Hypothalamus (tissue), 51 donors: Measurements from ENCODE around the gene LRRC15.

Experiments used
- DNase-seq, 51 donors: peaks; one replicate each; lab custom pipeline; 2025; lab: John Stamatoyannopoulos, UW

LRRC15 gene

DNA sequence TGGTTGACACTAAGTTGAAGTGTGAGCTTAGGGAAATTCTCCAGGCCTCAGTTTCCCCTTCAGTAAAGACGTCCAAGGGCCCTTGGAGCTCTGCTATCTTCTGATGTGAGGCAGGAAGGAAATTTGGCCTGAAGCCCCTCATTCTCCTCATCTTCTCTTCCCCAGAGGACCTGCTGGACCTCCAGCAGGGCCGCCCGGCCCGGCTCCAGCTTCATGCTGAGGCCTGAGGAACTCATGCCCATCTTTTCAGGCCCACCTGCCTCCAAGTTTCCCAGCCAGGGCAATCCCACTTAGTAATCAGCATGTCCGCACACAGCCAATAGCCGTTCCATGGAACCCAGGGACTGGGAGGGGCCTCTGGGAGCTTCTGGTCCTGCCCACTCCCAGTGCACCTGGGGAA lies 4.0 kb downstream of the LRRC15 start:
- DNase-seq, result no peak

DNA sequence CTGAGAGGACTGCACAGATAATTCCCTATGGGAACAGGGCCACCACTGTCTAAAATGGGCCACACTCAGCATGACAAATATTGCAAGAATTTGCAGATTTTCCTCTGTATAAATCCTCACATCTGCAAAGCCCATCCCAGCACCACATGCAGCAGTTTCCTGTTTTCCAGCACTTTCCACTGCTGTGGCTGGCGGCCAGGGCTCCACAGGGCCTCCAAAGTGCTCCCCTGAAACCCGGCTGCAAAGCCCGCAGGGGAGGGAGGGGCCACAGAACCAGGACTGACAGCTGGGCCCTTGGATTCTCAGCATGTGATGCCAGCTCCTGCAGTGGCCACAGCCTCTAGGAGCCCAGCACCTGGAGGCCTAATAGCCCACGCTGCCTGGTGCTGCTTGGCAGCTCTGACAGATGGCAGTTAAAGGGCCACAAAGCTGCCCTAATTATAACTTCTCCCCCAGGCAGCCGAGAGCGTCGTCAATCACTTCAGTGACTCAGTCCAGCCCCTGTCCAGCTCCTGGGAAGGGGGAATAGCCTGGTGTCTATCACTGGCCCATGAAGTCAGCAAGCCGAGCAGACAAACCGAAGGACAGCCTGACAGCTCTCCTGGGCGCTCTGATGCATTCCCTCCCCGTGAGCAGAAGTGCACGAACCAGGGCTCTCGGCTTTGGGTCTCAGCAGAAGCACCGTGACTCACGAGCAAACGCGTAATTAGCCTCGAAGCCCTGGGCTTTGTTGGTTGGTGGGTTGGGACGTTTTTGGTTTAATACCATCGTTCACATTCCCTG lies 4.7 kb downstream of the LRRC15 start:
- peak in 8 of 51 donors; percentile 3 to 22 (median 8) for DNase-seq

DNA sequence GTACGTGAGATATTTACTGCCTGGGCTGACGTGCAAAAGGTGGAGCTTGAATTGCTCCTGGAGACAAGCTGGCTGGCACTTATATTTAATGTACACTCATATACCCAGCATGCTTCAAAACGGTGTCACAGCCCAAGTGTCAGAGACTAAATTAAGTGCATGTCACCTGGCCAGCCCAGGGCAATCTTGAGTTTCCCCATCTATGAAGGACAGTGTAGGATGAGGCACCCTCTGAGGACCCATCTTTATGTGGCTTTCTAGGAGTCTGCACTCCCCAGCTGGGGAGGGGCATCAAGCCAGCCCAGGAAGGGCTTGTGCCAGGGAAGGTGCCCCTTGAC lies 5.3 kb downstream of the LRRC15 start:
- DNase-seq, result no peak

DNA sequence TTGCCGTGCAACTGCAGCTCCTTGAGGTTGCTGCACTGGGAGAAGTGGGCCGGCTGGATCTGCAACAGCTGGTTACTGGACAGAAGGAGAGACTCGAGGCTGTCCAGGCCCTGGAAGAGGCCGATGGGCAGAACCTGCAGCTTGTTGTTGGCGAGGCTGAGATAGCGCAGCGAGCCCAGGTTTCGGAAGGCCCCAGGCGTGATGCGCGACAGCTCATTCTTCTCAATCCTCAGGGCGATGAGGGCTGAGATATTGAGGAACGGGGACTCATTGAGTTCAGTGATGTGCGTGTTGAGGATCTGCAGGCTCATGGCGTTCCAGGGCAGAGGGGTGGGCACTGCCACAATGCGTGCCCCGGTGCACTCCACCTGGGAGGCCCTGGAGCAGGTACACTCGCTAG lies 9.0 kb downstream of the LRRC15 start:
- no peak for DNase-seq

DNA sequence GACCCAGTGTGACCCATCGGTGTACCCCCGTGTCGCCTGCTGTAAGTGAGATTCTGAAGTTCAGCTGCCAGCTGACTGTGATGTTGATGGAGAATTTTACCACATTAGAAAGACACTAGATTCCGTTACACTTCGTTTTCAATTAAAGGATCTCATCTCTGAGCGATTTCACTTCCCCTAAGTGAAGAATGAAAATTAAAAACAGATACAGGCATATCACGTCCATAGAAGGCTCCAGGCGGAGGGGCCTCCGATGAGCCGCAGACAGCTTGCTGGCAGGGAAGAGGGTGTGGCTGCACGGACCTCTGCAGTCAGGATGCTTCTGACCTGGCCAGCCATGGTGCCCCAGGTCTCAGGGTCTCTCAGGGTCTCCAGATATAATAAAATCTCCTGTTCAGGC lies 11.9 kb downstream of the LRRC15 start:
- no peak for DNase-seq

DNA sequence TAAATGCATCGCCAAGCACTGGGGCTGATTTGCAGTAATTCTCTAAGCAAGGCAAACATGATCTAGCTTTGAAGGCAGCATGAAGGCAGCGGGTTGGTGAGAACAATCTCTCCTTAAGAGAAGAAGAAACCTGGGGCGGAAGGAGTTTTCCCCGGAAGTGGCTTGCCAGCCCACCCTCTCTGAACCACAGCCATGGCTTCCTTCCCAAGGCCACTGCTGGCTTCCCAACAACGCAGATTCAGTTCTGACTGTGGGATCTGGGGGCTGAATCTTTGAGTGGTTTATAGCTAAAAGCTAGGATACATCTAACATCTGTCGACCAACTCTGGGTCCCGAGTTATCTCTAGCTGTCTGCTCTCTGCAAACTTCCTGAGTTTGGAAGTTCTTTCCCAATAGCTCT lies 14.2 kb downstream of the LRRC15 start:
- no peak for DNase-seq

DNA sequence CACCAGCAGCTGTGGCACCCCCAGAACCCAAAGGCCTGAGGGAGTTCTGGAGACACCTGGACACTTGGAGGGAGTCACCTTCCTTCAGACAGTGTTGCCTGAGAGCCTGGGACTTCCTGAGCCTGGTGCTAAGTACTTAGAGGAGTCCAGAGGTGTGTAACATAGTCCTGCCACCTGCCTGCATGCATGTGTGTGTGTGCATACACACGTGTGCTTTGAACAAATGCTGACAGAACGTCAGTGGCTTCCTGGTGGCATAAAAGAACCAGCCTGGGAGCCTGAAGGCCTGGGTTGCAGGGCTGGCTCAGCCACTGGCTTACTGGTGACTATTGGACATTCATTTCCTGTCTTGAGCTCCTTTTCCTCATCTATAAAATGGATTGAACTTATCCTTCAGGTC lies 15.2 kb downstream of the LRRC15 start:
- DNase-seq, result no peak

DNA sequence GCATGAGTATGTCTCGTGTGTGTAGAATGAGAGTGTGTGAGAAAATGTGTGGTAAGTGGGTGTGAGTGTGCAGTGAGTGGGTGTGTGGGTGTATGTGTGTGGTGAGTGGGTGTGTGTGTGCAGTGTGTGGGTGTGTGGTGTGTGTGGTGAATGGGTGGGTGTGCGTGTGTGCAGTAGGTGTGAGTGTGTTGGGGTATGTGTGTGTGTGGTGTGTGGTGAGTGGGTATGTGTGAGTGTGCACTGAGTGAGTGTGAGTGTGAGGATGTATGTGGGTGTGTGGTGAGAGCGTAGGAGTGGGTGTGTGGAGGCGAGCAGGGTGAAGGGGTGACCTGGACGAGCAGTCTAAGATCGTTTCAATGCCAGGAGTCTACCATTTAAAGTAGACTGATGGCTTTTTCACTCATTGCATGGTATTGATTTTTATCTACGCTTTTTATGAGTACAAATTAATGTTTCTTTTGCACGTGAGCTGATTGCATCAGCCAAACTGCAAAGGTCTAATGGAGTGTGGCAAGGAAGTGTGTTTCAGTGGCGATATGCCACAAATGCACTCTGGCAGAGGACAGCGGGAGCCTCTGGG lies 16.8 kb downstream of the LRRC15 start:
- DNase-seq, result no peak

DNA sequence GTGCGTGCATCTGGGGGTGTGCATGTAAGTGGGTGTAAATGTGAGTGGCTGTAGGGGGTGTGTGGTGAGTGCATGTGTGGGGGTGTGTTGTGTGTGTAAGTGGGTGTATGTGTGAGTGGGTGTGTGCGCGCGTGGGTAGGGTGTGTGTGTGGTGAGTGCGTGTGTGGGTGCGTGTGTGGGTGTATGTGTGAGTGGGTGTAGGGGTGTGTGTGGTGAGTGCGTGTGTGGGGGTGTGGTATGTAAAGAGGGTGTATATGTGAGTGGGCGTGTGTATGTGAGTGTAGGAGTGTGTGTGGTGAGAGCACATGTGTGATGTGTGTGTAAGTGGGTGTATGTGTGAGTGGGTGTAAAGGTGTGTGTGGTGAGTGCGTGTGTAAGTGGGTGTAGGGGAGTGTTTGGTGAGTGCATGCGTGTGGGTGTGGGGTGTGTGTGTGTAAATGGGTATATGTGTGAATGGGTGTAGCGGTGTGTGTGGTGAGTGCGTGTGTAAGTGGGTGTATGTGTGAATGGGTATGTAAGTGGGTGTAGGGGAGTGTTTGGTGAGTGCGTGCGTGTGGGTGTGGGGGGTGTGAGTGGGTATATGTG lies 17.5 kb downstream of the LRRC15 start:
- DNase-seq, result no peak

DNA sequence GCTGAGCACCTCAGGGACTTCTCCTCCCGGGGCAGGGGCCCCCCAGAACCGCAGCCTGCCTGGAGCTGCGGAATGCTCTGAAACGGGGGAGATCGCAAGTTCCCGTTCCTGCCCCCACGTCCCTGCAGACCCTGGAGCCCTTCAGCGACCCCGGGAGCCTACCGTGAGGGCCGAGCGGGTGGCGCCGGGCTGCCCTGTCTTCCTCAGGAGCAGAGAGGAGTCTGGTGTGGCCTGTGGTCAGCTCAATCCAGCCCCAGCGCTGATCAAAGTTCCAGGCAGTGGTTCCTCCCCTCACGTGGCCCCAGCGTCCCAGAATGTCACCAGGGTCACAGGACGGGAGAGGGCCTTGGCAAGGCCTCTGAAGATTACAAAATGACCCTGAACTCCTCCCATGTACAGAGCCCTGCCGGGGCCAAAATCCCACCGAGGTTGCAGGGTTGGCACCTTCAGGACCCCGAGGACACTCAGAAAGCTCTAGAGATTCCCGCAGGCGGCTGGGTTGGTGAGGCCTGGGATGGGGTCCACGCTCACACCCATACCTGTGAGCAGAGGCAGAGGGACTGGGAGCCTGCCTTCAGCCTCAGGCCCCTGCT lies 18.4 kb downstream of the LRRC15 start, which contains the start of gene CPN2:
TSS of gene CPN2 (minus strand) at position 249 of the 593 bp plus-strand sequence. CDS start 8,626 bp downstream, outside the sequence.
- DNase-seq, result no peak

DNA sequence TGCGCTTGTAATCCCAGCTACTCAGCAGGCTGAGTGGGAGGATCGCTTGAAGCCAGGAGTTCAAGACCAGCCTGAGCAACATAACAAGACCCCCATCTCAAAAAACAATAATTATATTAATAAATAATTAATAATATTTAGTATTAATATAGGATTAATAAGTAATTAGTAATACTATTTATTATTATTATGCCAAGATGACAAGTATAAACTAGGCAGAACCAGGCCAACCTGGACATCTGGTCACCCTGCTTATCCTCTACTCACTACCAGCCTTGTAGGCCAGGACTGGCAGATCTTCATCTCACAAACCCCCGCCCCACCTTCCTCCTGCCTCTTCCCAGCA lies 18.8 kb downstream of the LRRC15 start:
- no peak for DNase-seq

DNA sequence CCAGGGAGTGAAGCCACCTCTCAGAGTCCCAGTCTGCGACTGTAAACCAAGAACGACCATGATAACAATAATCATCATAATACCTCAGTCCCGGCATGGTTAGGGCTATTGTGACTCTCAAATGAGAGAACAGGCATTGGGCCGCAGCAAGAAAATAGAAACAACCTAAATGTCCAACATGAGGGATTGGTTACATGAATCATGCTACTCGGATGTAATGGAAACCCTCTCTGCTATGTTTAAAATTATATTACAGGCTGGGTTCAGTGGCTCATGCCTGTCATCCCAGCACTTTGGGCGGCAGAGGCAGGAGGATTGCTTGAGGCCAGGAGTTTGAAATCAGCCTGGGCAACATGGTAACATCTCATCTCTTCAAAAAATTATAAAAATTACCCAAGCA lies 21.2 kb downstream of the LRRC15 start:
- no peak for DNase-seq

DNA sequence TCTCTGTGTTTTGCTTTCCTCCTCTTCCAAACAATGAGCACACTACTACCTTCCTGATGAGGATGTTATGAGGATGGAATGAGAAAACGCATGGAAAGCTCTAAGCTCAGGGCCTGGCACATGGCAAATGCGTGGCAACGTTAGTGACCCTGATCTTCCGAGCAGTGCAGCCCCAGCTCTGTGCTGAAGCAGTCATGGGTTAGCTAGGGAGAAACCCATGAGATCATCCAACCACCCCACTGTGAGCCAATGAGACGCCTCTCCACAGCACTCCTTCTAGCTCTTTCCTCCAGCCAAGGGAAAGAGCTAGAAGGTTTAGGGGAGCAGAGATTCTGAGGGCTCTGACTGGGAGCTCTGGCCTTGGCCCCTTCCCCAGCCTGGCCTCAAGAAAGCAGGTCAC lies 22.9 kb downstream of the LRRC15 start:
- no peak for DNase-seq

DNA sequence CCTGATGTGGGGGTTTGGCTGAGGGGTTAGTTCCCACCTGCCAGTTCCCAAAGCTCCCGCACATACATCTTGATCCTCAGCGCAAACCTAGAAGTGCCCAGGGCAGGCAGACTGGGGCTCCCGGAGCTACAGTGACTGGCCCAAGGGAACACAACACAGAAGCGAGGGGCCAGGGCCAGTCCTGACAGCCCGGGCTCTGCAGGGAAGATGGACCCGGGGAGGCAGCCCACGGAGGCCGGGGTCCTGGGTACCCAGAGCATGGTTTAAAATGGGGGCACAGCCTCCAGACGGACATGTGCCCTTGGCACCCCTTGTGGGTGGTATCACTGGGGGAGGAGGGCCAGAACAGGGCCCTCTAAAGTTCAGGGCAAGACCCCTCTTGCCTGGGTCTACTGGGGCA lies 23.5 kb downstream of the LRRC15 start:
- no peak for DNase-seq

DNA sequence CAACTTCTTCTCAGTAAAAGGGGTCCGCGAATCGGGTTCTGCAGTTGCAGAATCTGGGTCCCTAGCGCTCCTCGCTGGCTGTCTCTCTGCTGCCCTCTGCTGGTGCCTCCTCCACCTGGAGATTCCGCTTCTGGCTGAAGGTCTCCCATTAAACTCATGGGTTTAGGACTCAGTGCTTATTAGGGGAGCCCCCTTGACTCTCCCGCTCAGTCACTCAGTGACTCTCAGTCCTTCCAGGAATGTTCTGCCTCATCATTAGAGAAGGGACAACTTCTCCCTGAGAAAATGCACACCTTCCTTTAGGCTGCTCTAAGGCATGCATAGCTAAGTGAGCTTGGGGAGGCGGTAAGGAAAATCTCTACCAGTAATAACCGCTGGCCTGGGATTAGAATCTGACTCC lies 25.5 kb downstream of the LRRC15 start:
- DNase-seq, result peak in 42 of 51 donors; percentile 2 to 81 (median 39)

DNA sequence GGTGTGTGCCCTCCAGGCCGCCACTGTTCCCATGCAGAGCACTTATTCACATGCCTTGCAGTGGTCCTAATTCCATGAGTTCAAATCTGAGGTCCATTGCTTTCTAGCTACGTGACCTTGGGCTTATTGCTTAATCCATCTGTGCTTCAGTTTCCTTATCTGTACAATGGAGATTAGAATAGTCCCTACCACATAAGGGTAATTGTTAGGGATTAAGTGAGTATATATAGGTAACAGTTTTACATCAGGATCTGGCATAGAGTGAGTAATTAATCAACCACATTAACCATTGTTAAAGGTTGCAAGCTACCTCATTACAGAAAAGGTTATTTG lies 26.0 kb downstream of the LRRC15 start:
- DNase-seq, result no peak

DNA sequence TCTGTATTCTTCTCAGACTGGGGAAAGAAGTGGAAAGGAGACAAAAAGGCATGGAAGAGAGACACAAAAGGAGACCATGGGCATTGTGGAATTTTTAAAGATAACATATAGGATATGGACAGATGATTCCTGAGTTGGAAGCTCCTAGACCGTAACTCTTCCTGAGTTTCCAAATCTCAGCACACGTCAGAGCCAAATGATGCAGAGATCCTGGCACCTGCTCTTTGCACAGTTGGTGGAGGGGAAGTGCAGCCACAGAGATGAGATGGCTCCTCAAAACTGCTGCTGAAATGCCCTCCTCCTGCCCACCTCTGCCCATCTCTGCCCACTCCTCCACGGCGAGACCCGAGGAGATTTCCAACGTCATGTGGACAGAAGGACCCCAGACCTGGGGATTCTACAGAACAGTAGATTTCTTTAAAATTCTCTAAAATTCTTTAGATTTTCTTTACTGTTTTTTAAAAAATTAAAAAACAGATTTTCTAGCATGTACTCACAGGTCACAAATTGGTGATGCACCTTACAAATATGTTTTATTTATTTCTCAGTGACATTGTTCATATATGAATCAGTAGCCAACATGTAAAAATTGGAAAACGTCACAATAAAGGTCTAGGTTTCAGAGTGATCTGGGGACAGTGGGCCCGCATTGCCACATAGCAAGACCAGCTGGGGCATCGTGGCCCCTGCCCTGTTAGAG lies 26.5 kb downstream of the LRRC15 start:
- DNase-seq, result no peak

DNA sequence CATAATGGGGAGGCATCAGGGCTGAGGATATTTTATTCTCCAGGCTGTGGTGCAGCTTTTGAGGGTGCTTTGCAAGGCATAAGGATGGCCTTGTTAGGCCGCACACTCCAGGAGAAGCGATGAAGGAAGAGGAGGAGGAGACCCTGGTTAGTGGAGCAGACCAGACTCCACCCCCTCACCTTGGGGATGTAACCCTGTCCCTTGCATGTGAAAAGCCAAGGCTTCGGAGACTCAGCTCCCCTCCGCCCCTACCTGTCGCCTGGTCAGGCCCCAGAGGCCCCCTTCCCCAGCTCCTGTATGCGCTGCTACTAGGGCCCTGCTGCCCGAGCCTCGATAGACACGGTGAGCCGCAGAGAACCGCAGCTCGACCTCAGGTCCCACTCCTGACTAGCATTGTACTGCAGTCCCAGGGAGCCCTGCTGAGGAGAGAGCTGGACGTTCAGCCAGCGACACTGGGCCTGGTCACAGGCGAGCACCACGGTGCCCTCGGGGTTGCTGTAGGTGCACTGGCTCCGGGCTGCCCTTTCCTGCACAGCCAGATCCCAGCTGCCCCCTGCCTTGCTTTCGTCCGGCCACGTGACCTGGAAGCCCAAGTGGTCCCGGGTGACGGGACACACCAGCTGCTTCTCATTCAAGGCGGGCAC lies 28.7 kb downstream of the LRRC15 start:
- DNase-seq, result no peak

DNA sequence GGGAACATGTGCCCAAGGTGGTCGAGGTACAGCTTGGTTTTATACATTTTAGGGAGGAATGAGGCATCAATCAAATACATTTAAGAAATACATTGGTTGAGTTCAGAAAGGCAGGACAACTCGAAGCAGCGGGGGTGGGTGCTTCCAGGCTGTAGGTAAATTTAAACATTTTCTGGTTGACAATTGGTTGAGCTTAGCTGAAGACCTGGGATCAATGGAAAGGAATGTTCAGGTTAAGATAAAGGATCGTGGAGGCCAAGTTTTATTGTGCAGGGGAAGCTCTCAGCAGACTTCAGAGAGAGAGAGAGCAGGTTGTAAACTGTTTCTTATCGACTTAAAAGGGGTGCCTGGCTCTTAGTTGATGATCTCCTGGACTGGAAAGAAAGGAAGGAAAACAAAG lies 29.7 kb downstream of the LRRC15 start:
- DNase-seq, result no peak

DNA sequence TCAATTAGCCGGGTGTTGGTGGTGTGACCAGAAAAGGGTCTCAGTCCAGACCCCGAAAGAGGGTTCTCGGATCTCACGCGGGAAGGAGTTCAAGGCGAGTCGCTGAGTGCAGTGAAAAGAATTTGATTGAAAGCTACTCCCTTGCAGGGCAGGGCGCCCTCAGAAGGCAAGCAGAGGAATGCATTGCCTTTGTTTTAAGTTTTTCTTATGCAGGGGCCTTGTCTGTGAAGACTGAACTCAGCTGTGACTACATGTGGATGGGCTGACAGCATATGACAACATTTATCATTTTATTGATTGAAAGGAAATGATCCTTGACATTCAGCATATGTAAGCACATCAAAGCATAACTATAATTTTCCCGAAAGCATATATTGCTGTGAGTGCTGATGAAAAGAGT lies 30.2 kb downstream of the LRRC15 start:
- DNase-seq, result no peak
